SH-SY5Y (cell line): ENCODE data around the gene RAPGEF1.

Experiments
- GATA2 ChIP-seq: IDR thresholded peaks from 2 replicates; pipeline ENCODE4 v1.6.1; 2011; ENCODE audit warnings: mild to moderate bottlenecking, low read depth, low read length
- GATA3 ChIP-seq: IDR thresholded peaks from 2 replicates; pipeline ENCODE4 v1.6.1; 2011; ENCODE audit warnings: low read depth, mild to moderate bottlenecking, low read length, moderate library complexity

DNA sequence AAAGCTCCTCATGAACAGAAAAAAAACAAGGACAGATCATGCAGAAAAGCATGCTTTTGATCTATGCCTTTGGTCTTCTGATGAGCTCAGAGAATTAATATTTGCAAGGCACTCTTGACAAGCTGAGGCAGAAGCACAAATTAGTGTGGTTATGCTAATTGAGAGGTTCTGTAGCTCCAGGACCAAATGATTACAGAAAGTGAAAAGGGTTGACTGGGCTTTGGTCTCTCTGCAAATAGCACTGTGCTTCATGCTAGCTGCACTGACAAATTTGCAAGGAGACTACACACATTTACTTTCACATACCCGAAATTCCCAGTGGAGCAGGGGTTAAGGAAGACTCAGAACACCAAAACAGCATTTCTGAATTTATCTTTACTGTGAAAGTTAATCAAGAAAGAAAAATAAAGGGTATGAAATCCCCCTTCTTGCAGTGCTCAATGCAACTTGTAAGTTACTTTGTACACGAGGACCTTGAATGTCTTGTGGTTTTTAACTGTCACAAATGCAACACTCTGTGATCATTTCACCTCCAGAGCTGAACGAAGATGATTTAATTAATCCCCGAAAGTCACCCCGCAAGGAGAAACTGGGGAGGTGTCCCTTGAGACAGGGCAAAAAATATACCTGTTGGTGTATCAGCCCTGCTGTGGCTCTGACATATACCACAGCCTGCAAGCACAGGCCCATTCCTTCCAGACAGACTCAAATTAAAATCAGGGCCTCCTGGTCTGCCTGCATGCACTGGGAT, 11.9 kb downstream of the RAPGEF1 start:
- TF ChIP-seq GATA2 (no peak), GATA3 (no peak)
